Measurements from ENCODE around the gene ZNF282. TPM values are rescaled to one million over a fixed set of nuclear protein-coding genes. Genes with fewer than 3 reads are reported as not detected.

The ZNF282 gene
- total RNA-seq, 1 experiment from 2014 or later, result 38.2 TPM

DNA sequence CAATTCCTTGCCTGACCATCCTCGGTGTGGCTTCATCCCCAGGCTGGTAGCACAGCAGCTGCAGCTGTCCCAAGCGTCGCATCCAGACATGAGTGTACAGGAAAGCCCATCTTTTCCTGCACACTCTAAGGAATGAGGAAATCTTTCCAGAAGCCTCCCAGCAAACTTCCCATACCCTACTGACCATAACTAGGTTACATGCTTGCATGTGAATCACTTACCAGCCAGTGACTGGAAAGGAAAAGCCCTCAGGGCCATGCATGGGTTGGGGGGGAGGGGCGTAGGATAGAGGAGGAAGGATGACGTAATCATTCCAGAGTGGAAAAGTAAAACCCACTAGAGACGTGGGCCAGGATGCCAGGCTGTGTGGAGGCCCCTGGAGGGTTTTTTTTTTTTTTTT is 25.2 kb downstream of the ZNF282 start:
- TF ChIP-seq, protein P1, sequence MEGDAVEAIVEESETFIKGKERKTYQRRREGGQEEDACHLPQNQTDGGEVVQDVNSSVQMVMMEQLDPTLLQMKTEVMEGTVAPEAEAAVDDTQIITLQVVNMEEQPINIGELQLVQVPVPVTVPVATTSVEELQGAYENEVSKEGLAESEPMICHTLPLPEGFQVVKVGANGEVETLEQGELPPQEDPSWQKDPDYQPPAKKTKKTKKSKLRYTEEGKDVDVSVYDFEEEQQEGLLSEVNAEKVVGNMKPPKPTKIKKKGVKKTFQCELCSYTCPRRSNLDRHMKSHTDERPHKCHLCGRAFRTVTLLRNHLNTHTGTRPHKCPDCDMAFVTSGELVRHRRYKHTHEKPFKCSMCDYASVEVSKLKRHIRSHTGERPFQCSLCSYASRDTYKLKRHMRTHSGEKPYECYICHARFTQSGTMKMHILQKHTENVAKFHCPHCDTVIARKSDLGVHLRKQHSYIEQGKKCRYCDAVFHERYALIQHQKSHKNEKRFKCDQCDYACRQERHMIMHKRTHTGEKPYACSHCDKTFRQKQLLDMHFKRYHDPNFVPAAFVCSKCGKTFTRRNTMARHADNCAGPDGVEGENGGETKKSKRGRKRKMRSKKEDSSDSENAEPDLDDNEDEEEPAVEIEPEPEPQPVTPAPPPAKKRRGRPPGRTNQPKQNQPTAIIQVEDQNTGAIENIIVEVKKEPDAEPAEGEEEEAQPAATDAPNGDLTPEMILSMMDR (conservative IDR thresholded peaks at IDR 0.05; ENCODE audit: low read depth, low read length), result no peak
- TF ChIP-seq EZH2 (IDR thresholded peaks at IDR 0.05; ENCODE audit: borderline replicate concordance, low read depth, low read length, poor library complexity, severe bottlenecking), result no peak
- H3K4me3 ChIP-seq (ENCODE audit: low read depth, low read length, poor library complexity, severe bottlenecking), result no peak overlapping the region
- no peaks in the 10 kb centered on the region for H3K4me1 ChIP-seq (ENCODE audit: insufficient read depth, low read length, poor library complexity, severe bottlenecking)
- no TSS peak for BruUV-seq (replicated peaks)
- ChIA-PET CTCF (no interaction called here), POLR2A (ENCODE audit: low non-redundant PET) (no interaction called here)
- H3K27me3 ChIP-seq (replicated peaks; ENCODE audit: insufficient read depth, low read depth, low read length, poor library complexity), result no peaks in the 10 kb centered on the region
- DNase-seq (ENCODE audit: low spot score), result no peak
- intact Hi-C loops (cut with micrococcal nuclease; ENCODE audit: unreplicated experiment), result no loop called here
- H3K27ac ChIP-seq (ENCODE audit: low read depth, low read length, poor library complexity, severe bottlenecking), result no peak overlapping the region
- peaks cover 16% of the 10 kb centered on the region for H3K36me3 ChIP-seq (ENCODE audit: insufficient read depth, low read length, poor library complexity, severe bottlenecking)
- no peaks in the 10 kb centered on the region for H3K9me3 ChIP-seq (ENCODE audit: low read depth, low read length, poor library complexity, severe bottlenecking)

GRCh38 chr7:149223176-149223575 is 27.8 kb downstream of the ZNF282 start:
- BruUV-seq (replicated peaks), result no TSS peak
- intact Hi-C loops (cut with micrococcal nuclease; ENCODE audit: unreplicated experiment), result no loop called here
- peaks cover 5% of the 10 kb centered on the region for H3K36me3 ChIP-seq (ENCODE audit: insufficient read depth, low read length, poor library complexity, severe bottlenecking)
- ChIA-PET CTCF (no interaction called here), POLR2A (ENCODE audit: low non-redundant PET) (no interaction called here)
- H3K4me1 ChIP-seq (ENCODE audit: insufficient read depth, low read length, poor library complexity, severe bottlenecking), result no peaks in the 10 kb centered on the region
- no peak overlapping the region for H3K4me3 ChIP-seq (ENCODE audit: low read depth, low read length, poor library complexity, severe bottlenecking)
- no peak for DNase-seq (ENCODE audit: low spot score)
- no peaks in the 10 kb centered on the region for H3K9me3 ChIP-seq (ENCODE audit: low read depth, low read length, poor library complexity, severe bottlenecking)
- H3K27ac ChIP-seq (ENCODE audit: low read depth, low read length, poor library complexity, severe bottlenecking), result no peak overlapping the region
- no peaks in the 10 kb centered on the region for H3K27me3 ChIP-seq (replicated peaks; ENCODE audit: insufficient read depth, low read depth, low read length, poor library complexity)
- no peak for TF ChIP-seq EZH2 (IDR thresholded peaks at IDR 0.05; ENCODE audit: borderline replicate concordance, low read depth, low read length, poor library complexity, severe bottlenecking)
- TF ChIP-seq, protein P1 (conservative IDR thresholded peaks at IDR 0.05; ENCODE audit: low read depth, low read length), result no peak

- H3K36me3 ChIP-seq (ENCODE audit: insufficient read depth, low read length, poor library complexity, severe bottlenecking), result peaks cover 2% of the 10 kb centered on the region
- ChIA-PET POLR2A (ENCODE audit: low non-redundant PET) (no interaction called here), CTCF (no interaction called here)
- peaks cover 1% of the 10 kb centered on the region for H3K4me1 ChIP-seq (ENCODE audit: insufficient read depth, low read length, poor library complexity, severe bottlenecking)
- no peaks in the 10 kb centered on the region for H3K27me3 ChIP-seq (replicated peaks; ENCODE audit: insufficient read depth, low read depth, low read length, poor library complexity)
- no peaks in the 10 kb centered on the region for H3K9me3 ChIP-seq (ENCODE audit: low read depth, low read length, poor library complexity, severe bottlenecking)
- no peak overlapping the region for H3K27ac ChIP-seq (ENCODE audit: low read depth, low read length, poor library complexity, severe bottlenecking)
- intact Hi-C loops (cut with micrococcal nuclease; ENCODE audit: unreplicated experiment), result no loop called here
- TF ChIP-seq, protein P1 (conservative IDR thresholded peaks at IDR 0.05; ENCODE audit: low read depth, low read length), result no peak
- no peak for TF ChIP-seq EZH2 (IDR thresholded peaks at IDR 0.05; ENCODE audit: borderline replicate concordance, low read depth, low read length, poor library complexity, severe bottlenecking)
- DNase-seq (ENCODE audit: low spot score), result no peak
- BruUV-seq (replicated peaks), result no TSS peak
- H3K4me3 ChIP-seq (ENCODE audit: low read depth, low read length, poor library complexity, severe bottlenecking), result no peak overlapping the region
These were observed 28.4 kb downstream of the ZNF282 start for GRCh38 chr7:149223761-149224160.

All from A673 (cell line).